WERI-Rb-1 (cell line): Measurements from ENCODE around the gene SEPSECS.

ENCODE experiments used
- DNase-seq: peaks from one replicate; pipeline ENCODE4 v3.0.0-alpha.2; 2020
- H3K27ac ChIP-seq: fragments of 250-450 bp; sonication (Bioruptor Pico); 2 replicates; pipeline ENCODE4 v1.5.1; 2020; ENCODE audit warnings: mild to moderate bottlenecking, moderate library complexity
- H3K27me3 ChIP-seq: fragments of 250-450 bp; sonication (Bioruptor Pico); 2 replicates; pipeline ENCODE4 v1.5.1; 2021; ENCODE audit warnings: mild to moderate bottlenecking, low read depth, moderate library complexity; ENCODE audit not compliant: insufficient read depth, severe bottlenecking
- H3K36me3 ChIP-seq: fragments of 250-450 bp; sonication (Bioruptor Pico); 2 replicates; pipeline ENCODE4 v1.5.1; 2020; ENCODE audit warnings: mild to moderate bottlenecking, moderate library complexity
- H3K4me3 ChIP-seq: 2 replicates; pipeline ENCODE4 v1.5.1; 2011; ENCODE audit warnings: low read depth, mild to moderate bottlenecking, control low read depth, low read length
- H3K9me3 ChIP-seq: fragments of 250-450 bp; sonication (Bioruptor Pico); 2 replicates; pipeline ENCODE4 v1.5.1; 2021; ENCODE audit warnings: mild to moderate bottlenecking, moderate library complexity; ENCODE audit not compliant: severe bottlenecking
- TF ChIP-seq, protein P1 (sequence below): IDR thresholded peaks from 2 replicates; pipeline ENCODE4 v1.5.1; 2011; ENCODE audit warnings: low read depth, mild to moderate bottlenecking, control low read depth, inconsistent platforms, low read length

The SEPSECS gene

DNA sequence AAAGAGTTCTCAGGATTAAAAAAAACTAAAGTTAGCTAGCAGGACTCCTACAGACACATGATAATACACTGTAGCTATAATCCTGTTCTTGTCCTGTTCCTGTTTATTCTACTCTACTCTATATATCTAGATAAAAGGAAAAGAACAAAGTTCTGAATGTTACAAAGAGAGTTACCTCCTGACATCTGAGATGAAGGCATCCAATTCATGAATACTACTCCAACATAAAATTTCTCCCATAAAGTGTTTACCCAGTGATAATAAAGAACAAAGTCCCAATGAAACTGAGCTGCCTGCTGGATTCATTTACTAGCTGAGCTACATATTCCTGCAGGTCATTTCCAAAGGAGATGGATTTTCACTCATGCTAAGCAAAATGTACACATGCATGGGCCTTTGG, 27.1 kb downstream of the SEPSECS start:
- no peak for DNase-seq
- Histone ChIP-seq H3K4me3 (no peak overlapping the region), H3K27ac (no peak overlapping the region), H3K36me3 (no peaks in the 10 kb centered on the region), H3K27me3 (no peaks in the 10 kb centered on the region), H3K9me3 (no peaks in the 10 kb centered on the region)
- TF ChIP-seq, protein P1, sequence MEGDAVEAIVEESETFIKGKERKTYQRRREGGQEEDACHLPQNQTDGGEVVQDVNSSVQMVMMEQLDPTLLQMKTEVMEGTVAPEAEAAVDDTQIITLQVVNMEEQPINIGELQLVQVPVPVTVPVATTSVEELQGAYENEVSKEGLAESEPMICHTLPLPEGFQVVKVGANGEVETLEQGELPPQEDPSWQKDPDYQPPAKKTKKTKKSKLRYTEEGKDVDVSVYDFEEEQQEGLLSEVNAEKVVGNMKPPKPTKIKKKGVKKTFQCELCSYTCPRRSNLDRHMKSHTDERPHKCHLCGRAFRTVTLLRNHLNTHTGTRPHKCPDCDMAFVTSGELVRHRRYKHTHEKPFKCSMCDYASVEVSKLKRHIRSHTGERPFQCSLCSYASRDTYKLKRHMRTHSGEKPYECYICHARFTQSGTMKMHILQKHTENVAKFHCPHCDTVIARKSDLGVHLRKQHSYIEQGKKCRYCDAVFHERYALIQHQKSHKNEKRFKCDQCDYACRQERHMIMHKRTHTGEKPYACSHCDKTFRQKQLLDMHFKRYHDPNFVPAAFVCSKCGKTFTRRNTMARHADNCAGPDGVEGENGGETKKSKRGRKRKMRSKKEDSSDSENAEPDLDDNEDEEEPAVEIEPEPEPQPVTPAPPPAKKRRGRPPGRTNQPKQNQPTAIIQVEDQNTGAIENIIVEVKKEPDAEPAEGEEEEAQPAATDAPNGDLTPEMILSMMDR: no peak

DNA sequence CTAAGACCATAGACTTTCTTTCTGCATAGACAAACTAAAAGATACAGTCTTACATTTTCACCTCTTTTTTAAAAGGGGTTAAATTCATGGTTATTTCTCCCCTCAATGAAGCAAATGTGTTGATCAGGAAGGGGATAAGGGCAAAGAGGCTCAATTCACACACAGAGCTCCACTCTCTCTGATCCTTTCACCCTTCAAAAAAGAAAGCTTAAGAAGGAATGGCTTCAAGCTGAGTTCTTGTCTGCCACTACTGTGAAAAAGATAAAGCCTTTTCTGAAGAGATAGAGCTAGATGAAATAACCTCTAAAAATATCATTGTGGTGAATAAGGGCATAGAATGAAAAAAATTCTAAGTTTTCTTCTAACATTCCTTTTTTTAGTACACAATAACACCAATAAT, 28.3 kb downstream of the SEPSECS start:
- H3K9me3 ChIP-seq: no peaks in the 10 kb centered on the region
- no peaks in the 10 kb centered on the region for H3K36me3 ChIP-seq
- no peaks in the 10 kb centered on the region for H3K27me3 ChIP-seq
- TF ChIP-seq, protein P1: no peak
- H3K27ac ChIP-seq: no peak overlapping the region
- no peak overlapping the region for H3K4me3 ChIP-seq
- DNase-seq: no peak

DNA sequence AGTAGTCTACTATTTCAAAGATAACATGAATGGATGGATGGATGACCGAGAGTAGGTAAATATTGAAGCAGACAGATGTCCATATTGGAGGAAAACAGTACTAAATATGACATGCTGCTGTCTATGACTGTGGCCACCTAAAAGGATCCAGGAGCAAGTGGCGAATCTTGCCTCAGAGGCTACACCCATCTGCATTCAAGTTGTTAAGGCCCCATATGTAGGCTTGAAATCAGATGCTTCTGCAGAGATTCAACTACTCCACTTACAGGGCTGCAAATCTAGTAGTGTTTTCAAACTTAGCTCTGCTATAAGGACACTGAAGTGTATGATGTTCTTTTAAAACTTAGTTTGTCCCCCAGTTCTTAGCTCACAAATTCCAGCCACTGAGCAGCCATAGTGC, 28.9 kb downstream of the SEPSECS start:
- Histone ChIP-seq H3K4me3 (no peak overlapping the region), H3K9me3 (no peaks in the 10 kb centered on the region), H3K27ac (no peak overlapping the region), H3K27me3 (no peaks in the 10 kb centered on the region), H3K36me3 (no peaks in the 10 kb centered on the region)
- DNase-seq: no peak
- TF ChIP-seq, protein P1: no peak

DNA sequence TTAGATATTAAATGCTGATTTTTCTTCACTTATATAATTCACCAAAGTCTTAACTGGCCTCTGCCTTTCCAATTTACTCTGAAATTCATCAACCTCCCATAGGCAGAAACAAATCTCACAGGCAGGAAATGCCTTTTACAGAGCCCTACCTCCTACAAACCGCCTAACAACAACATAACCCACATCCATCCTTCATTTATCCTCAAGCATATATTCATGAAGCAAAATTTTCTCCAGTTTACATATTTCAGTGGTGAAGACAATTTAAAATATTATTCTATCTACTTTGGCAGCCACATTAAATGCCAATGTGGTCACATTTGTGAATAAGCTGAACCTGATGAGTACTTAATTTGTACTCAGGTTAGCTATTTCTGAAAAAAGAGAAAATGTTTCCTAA, 30.3 kb downstream of the SEPSECS start:
- H3K36me3 ChIP-seq: no peaks in the 10 kb centered on the region
- DNase-seq: no peak
- TF ChIP-seq, protein P1: no peak
- H3K27ac ChIP-seq: no peak overlapping the region
- H3K4me3 ChIP-seq: no peak overlapping the region
- H3K9me3 ChIP-seq: no peaks in the 10 kb centered on the region
- no peaks in the 10 kb centered on the region for H3K27me3 ChIP-seq

DNA sequence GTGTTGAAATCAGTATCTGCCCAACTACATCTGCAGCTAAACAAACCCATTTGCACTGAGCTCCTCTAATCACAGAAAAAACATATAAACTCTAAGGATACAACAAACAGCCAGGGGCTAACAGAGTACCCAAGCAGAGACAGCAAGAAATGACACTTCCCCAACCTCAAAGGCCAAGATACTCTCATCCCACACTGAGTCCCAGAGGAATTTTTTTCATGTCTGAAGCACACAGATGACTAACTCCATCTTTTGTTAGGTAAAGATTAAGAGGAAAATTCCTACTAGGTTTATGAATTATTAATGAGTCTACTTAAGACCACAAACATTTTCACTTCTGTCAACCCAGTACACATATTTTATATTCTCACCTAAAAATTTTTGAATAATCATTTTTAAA, 31.6 kb downstream of the SEPSECS start:
- Histone ChIP-seq H3K27me3 (no peaks in the 10 kb centered on the region), H3K27ac (no peak overlapping the region), H3K9me3 (no peaks in the 10 kb centered on the region), H3K4me3 (no peak overlapping the region), H3K36me3 (peaks cover 2% of the 10 kb centered on the region; the same call in 1 of the 2 replicates)
- TF ChIP-seq, protein P1: no peak
- no peak for DNase-seq

DNA sequence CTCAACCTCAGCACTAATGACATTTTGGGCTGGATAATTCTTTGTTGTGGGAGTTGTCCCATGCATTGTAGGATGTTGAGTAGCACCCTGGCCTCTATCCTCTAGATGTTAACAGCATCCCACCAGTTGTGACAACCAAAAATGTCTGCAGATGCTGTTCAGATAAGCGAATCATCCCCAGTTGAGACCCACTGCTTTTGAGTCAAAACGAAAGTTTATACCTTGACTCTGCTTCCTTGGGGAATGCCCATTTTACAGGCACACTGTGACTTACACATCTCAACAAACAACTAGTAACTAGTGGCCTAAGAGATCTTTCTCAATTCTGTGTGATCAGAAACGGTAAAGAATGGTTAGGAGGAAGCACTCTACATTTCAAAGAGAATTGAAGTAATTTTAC, 37.0 kb downstream of the SEPSECS start:
- no peak overlapping the region for H3K27ac ChIP-seq
- no peaks in the 10 kb centered on the region for H3K27me3 ChIP-seq
- no peak for DNase-seq
- TF ChIP-seq, protein P1: no peak
- no peak overlapping the region for H3K4me3 ChIP-seq
- H3K9me3 ChIP-seq: no peaks in the 10 kb centered on the region
- H3K36me3 ChIP-seq: peaks cover 4% of the 10 kb centered on the region; the same call in 1 of the 2 replicates
